ENCODE data around the gene YEATS4.

YEATS4 gene

GRCh38 chr12:69438539-69438938 is 79.0 kb downstream of the YEATS4 start:
- no peak for DNase-seq

- DNase-seq = no peak
These were observed 80.5 kb downstream of the YEATS4 start for GRCh38 chr12:69440016-69440415.

Measured in stimulated activated CD8-positive, alpha-beta memory T cell treated with anti-CD3 and anti-CD28 coated beads, Interleukin-4, amount 100 ng/mL, for 48 hours (primary cell).